ENCODE results near the gene BABAM2.
"Not testable (repeated sequence)": the region's sequence is repeated elsewhere in the genome, so short reads cannot be mapped to it uniquely, and the experiment has no call there.

Gene BABAM2

GRCh38 chr2:27890146-27890923, at the start of gene BABAM2, which contains the start of gene RBKS:
TSS of gene BABAM2 (plus strand) at chr2:27890729. CDS start at chr2:27894557, 3,828 bp downstream.
TSS of gene RBKS (minus strand) at chr2:27890387. CDS start at chr2:27890345, 42 bp downstream.
- H3K4me3 ChIP-seq (ENCODE audit: low read depth, low read length) = peak within 1 kb of the TSS; percentile 94

- H3K4me3 ChIP-seq (ENCODE audit: low read depth, low read length) = no peak overlapping the region
Measured at GRCh38 chr2:27842894-27843293, 47.6 kb upstream of the BABAM2 start.

- H3K4me3 ChIP-seq (ENCODE audit: low read depth, low read length) = no peak overlapping the region
Measured at GRCh38 chr2:27843992-27844391, 46.5 kb upstream of the BABAM2 start.

- H3K4me3 ChIP-seq (ENCODE audit: low read depth, low read length) = no peak overlapping the region
Measured at GRCh38 chr2:27844821-27845255, 45.7 kb upstream of the BABAM2 start.

- no peak overlapping the region for H3K4me3 ChIP-seq (ENCODE audit: low read depth, low read length)
Measured at GRCh38 chr2:27847333-27847732, 43.2 kb upstream of the BABAM2 start.

GRCh38 chr2:27849558-27850205, 40.8 kb upstream of the BABAM2 start:
- no peak overlapping the region for H3K4me3 ChIP-seq (ENCODE audit: low read depth, low read length)

- no peak overlapping the region for H3K4me3 ChIP-seq (ENCODE audit: low read depth, low read length)
Measured at GRCh38 chr2:27852691-27853090, 37.8 kb upstream of the BABAM2 start.

- H3K4me3 ChIP-seq (ENCODE audit: low read depth, low read length) = no peak overlapping the region
Measured at GRCh38 chr2:27854229-27854862, 36.2 kb upstream of the BABAM2 start.

GRCh38 chr2:27855476-27855875, 35.1 kb upstream of the BABAM2 start:
- no peak overlapping the region for H3K4me3 ChIP-seq (ENCODE audit: low read depth, low read length)

GRCh38 chr2:27856386-27856785, 34.1 kb upstream of the BABAM2 start:
- no peak overlapping the region for H3K4me3 ChIP-seq (ENCODE audit: low read depth, low read length)

- no peak overlapping the region for H3K4me3 ChIP-seq (ENCODE audit: low read depth, low read length)
Measured at GRCh38 chr2:27856956-27857355, 33.6 kb upstream of the BABAM2 start.

GRCh38 chr2:27857417-27858172, 32.9 kb upstream of the BABAM2 start:
- no peak overlapping the region for H3K4me3 ChIP-seq (ENCODE audit: low read depth, low read length)

- no peak overlapping the region for H3K4me3 ChIP-seq (ENCODE audit: low read depth, low read length)
Measured at GRCh38 chr2:27860111-27860510, 30.4 kb upstream of the BABAM2 start.

- H3K4me3 ChIP-seq (ENCODE audit: low read depth, low read length) = no peak overlapping the region
Measured at GRCh38 chr2:27863146-27863545, 27.4 kb upstream of the BABAM2 start.

- not testable (repeated sequence) for H3K4me3 ChIP-seq (ENCODE audit: low read depth, low read length)
Measured at GRCh38 chr2:27863955-27864354, 26.6 kb upstream of the BABAM2 start.

- H3K4me3 ChIP-seq (ENCODE audit: low read depth, low read length) = no peak overlapping the region
Measured at GRCh38 chr2:27866237-27866636, 24.3 kb upstream of the BABAM2 start.

GRCh38 chr2:27869763-27870162, 20.8 kb upstream of the BABAM2 start:
- H3K4me3 ChIP-seq (ENCODE audit: low read depth, low read length) = no peak overlapping the region

- no peak overlapping the region for H3K4me3 ChIP-seq (ENCODE audit: low read depth, low read length)
Measured at GRCh38 chr2:27870724-27871123, 19.8 kb upstream of the BABAM2 start.

- no peak overlapping the region for H3K4me3 ChIP-seq (ENCODE audit: low read depth, low read length)
Measured at GRCh38 chr2:27871802-27872201, 18.7 kb upstream of the BABAM2 start.

- H3K4me3 ChIP-seq (ENCODE audit: low read depth, low read length) = no peak overlapping the region
Measured at GRCh38 chr2:27873091-27873490, 17.4 kb upstream of the BABAM2 start.

All from iPS-11a (cell line).